22Rv1 (cell line): ENCODE results near the gene ARIH1.

Experiments used
- H3K27ac ChIP-seq: fragments of 450-650 bp; 2 replicates; pipeline ENCODE4 v1.5.1; 2017
- ZFX ChIP-seq: fragments of 450-650 bp; IDR thresholded peaks from 2 replicates; pipeline ENCODE4 v1.6.1; 2017; ENCODE audit warnings: antibody characterized with exemption, borderline replicate concordance
- TF ChIP-seq, protein P1 (sequence below): fragments of 450-650 bp; IDR thresholded peaks from 2 replicates; pipeline ENCODE4 v1.5.1; 2017; ENCODE audit warnings: mild to moderate bottlenecking

ARIH1 gene

GRCh38 chr15:72474912-72475628 is 940 bp downstream of the ARIH1 start:
- TF ChIP-seq ZFX: no peak
- TF ChIP-seq, protein P1, sequence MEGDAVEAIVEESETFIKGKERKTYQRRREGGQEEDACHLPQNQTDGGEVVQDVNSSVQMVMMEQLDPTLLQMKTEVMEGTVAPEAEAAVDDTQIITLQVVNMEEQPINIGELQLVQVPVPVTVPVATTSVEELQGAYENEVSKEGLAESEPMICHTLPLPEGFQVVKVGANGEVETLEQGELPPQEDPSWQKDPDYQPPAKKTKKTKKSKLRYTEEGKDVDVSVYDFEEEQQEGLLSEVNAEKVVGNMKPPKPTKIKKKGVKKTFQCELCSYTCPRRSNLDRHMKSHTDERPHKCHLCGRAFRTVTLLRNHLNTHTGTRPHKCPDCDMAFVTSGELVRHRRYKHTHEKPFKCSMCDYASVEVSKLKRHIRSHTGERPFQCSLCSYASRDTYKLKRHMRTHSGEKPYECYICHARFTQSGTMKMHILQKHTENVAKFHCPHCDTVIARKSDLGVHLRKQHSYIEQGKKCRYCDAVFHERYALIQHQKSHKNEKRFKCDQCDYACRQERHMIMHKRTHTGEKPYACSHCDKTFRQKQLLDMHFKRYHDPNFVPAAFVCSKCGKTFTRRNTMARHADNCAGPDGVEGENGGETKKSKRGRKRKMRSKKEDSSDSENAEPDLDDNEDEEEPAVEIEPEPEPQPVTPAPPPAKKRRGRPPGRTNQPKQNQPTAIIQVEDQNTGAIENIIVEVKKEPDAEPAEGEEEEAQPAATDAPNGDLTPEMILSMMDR: no peak
- H3K27ac ChIP-seq: peak overlapping the region; percentile 98

DNA sequence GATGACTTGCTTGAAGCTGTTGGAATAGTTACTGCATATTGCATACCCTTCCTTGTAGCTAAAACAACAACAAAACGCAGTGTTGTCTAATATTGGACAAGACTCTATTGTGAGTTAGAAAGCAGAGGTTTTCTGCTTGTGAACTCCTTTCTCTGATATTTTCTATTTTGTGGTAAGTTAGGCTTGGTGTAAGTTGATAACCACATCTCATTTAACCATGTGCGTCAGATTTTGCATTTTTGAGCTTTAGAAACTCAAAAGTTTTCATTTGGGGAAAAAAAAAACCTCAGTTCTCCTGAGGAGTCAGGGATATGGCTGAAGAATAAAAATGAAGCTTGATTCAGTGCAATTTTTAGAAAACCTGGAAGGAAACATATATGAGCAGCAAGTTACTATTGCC is 1.5 kb downstream of the ARIH1 start:
- TF ChIP-seq, protein P1: no peak
- no peak for TF ChIP-seq ZFX

GRCh38 chr15:72476330-72476729 is 2.2 kb downstream of the ARIH1 start:
- H3K27ac ChIP-seq: peak overlapping the region; percentile 98; the same call in 1 of the 2 replicates

More for the DNA sequence above, 1.5 kb downstream of the ARIH1 start:
- H3K27ac ChIP-seq: peak overlapping the region; percentile 98

DNA sequence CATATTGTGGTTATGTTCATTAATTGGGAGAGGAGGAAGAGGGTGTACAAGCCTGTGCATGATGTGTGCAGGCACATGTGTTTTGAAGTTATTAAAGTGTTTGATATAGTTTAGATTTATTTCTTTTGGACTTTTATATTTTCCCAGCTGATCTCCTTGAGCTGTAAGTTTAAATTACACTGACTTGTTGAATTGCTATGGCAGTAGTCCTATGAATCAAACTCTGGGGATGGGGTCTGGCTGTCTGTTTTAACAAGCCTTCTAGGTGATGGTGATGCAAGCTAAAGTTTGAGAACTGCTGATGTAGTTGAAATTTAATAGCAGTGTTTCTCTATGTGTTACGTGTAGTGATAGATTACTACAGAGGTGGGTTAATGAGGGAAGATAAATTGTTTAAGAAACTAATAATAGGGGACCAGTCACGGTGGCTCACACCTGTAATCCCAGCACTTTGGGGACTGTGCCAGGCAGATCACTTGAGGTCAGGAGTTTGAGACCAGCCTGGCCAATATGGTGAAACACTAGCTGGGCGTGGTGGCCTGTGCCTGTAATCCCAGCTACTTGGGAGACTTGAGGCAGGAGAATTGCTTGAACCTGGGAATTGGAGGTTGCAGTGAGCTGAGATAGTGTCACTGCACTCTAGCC is 7.0 kb downstream of the ARIH1 start:
- no peak overlapping the region for H3K27ac ChIP-seq
- no peak for TF ChIP-seq ZFX
- TF ChIP-seq, protein P1: no peak

GRCh38 chr15:72482275-72482674 is 8.1 kb downstream of the ARIH1 start:
- no peak overlapping the region for H3K27ac ChIP-seq
- TF ChIP-seq, protein P1: no peak
- no peak for TF ChIP-seq ZFX

DNA sequence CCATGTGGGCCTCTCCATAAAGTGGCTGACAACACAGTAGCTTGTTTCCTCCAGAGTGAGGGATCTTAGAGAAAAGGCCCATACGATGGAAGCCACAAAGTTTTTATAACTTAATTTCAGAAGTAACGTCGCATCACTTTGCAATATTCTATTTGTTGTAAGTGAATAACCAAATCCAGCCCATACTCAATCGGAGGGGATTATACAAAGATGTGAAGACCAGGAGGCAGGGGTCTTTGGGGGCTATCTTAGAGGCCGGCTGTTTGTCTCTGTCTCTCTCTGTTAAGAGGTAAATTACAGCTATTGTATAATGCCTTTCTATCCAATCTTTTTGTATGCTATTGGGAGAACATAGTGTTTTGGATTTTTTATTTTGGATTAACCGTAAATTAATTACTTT is 9.1 kb downstream of the ARIH1 start:
- no peak overlapping the region for H3K27ac ChIP-seq
- TF ChIP-seq, protein P1: no peak
- TF ChIP-seq ZFX: no peak

DNA sequence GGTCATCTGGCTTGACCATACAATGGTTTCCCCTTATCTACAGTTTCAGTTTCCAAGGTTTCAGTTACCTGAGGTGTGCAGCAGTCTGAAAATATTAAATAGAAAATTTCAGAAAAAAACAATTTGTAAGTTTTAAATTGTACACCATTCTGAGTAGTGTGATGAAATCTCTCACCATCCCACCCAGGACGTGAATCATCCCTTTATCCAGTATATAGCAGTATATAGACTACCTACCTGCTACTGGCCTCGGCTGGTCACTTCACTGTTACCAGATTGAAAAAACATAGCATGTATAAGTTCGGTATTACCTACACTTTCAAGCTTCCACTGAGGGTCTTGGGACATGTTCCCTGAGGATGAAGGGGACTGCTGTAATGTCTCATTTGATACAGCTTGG is 12.0 kb downstream of the ARIH1 start:
- TF ChIP-seq ZFX: no peak
- TF ChIP-seq, protein P1: no peak
- H3K27ac ChIP-seq: no peak overlapping the region
